ENCODE measurements around the gene XBP1.
"Not testable (repeated sequence)": the region's sequence is repeated elsewhere in the genome, so short reads cannot be mapped to it uniquely, and the experiment has no call there.

XBP1 gene

GRCh38 chr22:28817919-28818859 is 17.8 kb upstream of the XBP1 start:
- no peak for DNase-seq (ENCODE audit: low read depth in 2 of 2)

DNA sequence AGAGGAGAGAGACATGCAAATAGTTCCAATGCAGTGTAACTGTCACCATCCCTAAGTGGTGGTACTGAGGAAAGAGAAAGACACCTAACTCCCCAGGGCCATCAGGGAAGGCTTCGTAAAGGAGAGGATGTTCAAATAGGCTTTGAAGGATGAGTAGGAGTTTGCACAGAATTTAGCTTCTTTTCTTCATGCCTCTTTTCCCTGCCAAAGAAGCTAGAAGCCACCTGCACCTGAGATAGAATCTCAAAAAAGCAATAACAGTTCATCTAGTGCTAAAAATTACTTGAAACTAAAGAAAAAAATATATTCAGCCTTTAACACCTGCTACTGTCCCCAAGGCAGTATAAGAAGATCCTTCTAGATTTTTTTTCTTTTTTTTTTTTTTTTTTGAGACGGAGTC is 16.7 kb upstream of the XBP1 start:
- no peak for DNase-seq (ENCODE audit: low read depth in 2 of 2)

DNA sequence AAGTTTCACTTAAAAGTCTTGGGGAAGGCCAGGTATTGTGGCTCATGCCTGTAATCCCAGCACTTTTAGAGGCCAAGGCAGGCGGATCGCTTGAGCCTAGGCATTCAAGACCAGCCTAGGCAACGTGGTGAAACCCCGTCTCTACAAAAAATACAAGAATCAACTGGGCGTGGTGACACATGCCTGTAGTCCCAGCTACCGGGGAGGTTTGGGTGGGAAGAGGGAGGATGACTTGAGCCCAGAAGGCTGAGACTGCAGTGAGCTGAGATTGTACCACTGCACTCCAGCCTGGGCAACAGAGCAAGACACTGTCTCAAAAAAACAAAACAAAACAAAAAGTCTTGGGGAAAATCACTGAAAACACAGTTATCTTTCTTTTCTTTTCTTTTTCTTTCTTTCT is 15.4 kb upstream of the XBP1 start:
- DNase-seq (ENCODE audit: low read depth in 2 of 2) = no peak

GRCh38 chr22:28815111-28815510 is 14.7 kb upstream of the XBP1 start:
- no peak for DNase-seq (ENCODE audit: low read depth in 2 of 2)

DNA sequence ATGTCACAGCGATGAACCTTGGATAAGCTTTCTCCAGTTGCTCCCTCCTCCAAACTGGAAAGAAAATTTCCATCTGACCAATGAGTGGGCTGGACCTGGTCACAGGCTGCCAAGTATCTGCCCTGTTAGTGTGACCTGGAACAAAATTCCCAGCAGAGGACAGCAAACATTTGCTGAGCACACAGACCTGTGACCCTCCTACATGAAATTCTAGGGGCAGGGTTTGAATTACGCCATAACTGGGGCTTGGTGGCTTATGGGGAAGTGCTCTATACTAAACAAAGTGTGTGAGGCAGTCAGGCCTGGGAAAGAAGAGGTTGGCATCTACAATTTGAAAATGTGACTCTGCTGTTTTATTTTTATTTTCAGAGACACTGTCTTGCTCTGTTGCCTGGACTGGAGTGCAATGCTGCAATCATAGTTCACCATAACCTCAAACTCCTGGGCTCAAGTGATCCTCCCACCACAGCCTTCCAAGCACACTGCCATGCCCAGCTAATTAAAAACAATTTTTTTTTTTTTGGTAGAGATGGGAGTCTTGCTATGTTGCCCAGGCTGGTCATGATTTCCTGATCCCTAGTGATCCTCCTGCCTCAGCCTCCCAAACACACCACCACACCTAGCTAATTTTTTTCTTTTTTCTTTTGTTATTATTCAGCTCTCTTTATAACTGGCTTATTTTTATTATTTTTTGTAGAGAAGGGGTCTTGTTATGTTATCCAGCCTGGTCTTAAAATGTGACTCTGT is 13.6 kb upstream of the XBP1 start:
- DNase-seq (ENCODE audit: low read depth in 2 of 2) = no peak

DNA sequence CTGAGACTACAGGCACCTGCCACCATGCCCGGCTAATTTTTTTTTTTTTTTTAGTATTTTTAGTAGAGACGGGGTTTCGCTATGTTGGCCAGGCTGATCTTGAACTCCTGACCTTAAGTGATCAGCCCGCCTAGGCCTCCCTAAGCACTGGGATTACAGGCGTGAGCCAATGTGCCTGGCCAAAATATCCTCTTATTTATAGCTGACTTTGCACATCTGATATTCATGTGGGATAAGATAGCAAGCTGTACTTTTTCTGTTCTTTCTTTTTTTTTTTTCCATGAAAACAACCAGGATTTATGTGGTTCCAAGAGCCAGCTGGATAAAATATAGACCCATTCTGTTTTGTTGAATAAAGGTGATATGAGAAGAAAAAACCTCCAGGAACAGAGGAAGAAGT is 12.1 kb upstream of the XBP1 start:
- no peak for DNase-seq (ENCODE audit: low read depth in 2 of 2)

- no peak for DNase-seq (ENCODE audit: low read depth in 2 of 2)
Measured at GRCh38 chr22:28810821-28811491, 10.6 kb upstream of the XBP1 start.

GRCh38 chr22:28808716-28809355 is 8.5 kb upstream of the XBP1 start:
- no peak for DNase-seq (ENCODE audit: low read depth in 2 of 2)

DNA sequence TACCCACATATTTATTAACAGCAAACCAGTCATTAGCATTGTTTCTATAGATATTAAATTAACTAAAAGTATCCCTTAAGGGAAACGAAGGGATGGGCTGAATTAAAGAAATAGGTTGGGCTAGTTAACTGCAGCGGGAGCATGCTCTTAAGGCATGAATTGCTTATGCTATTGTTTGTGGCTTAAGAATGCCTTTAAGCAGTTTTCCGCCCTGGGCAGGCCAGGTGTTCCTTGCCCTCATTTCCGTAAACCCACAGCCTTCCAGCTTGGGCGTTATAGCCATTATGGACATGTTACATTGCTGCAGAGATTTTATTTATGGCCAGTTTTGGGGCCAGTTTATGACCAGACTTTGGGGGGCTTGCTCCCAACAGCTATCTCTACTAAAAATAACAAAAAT is 5.1 kb upstream of the XBP1 start:
- not testable (repeated sequence) for DNase-seq (ENCODE audit: low read depth in 2 of 2)

DNA sequence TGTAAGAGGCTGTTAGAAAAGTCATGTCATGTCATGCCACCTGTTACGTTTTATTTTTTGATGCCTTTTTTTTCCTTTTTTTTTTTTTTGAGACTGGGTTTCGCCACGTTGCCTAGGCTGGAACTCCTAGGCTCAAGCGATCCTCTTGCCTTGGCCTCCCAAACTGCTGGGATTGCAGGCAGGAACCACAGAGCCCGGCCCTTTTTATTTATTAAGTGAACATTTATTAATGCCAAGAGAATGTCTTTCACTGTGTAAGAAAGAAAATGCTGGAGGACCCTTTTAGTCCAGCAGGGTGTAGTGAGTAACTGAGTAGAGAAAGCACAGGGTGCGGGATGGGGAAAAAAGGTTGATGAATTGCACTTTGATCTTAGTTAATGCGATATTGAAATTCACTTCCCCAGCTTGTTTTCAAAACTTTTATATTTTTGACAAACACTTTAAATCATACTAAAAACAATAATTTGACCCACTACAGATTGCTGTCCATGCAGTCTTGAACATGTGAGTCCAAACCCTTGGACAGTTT is 2.3 kb upstream of the XBP1 start:
- DNase-seq (ENCODE audit: low read depth in 2 of 2) = no peak

DNA sequence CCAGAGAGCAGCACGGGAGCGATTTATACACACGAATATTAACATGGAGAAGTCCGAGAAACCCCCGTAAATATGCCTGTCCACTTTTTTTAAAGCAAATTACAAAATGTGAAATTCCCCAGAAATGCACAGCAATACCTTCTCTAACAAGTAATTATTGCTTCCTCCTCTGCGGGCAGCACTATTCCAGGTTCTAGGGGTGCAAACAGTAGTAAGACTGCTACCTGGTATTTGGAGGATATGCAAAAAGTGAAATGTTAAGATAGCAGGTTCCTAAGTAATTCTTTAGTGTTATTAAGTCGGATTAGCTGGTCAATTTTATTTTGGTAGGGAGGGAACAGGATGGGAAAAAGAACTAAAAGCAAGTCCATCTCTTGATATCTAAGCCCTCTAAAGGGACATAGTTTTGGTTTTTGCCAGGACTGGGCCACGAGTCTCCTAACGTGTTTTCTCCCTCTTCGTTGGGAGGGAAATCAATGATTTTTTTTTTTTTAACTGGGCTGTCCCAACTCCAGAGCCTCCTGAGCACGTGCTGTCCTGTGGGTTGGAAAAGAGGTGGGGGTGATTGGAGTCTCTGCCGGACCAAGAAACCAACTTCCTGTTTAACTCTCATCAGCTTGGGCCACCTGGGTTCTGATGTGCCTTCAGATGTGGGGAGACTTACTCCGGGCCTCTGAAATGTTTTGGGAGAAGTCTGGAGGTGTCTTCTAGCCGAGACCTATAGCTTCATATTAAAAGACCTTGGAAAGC is 1.7 kb upstream of the XBP1 start:
- no peak for DNase-seq (ENCODE audit: low read depth in 2 of 2)

DNA sequence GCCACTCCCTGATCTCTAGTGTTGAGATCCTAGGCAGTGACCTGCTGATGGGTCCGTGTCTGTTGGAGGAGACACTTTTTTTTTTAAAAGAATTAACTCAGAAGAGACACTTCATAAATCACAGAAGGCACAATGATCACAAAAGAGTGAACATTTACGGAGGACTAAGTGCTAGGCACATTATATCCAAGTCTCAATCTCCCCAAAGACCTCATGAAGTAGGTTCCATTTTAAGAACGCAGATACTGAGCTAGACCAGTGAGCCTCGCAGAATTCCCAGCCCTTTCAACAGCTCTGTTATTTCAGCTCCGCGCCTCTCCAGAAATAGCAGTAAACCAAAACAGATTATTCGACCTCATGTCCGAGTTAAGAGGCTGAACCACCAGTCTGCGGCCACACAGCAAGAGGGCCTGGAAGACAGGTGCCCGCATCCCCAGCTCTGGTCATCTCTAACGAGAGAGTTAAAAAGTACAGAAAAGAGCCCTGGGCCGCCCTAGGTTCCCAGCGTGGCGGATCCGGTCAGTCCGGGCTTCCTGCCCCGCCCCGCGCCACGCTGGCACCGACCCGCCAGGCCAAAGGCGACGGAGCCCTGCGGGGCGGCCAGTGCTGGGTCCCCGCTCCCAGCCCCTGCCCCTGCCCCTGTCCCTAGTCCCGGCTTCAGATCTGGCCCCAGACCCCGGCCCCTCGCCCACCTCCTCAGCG is 612 bp downstream of the XBP1 start:
- DNase-seq (ENCODE audit: low read depth in 2 of 2) = no peak

DNA sequence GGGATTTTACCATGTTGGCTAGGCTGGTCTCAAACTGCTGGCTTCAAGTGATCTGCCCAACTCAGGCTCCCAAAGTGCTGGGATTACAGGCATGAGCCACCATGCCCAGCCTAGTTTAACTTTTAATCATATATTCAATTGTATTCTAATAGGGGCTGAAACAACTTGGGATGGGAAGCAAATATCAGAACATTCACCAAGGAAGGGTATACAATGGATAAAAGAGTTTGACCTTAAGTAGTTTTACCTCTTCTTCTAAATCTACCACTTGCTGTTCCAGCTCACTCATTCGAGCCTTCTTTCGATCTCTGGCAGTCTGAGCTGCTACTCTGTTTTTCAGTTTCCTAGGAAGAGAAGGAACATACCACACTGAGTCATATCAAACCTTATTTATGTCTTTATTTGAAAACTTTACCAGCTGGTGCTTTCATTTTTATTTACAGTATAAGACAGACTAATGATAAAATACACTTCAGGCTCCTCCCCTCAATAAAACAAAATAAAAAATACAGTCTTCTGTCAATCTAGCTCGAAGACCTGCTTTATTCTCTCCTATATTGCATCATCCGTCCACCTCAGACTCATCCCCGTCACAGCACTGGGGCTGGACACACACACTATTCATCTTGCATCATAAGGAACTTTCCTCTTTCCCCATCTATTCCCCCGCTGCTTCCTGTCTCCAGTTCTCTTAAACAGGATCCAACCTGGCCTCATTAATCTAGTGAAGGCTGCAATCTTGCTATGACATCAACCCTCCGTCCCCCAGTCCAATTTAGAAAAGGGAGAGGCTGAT is 1.4 kb downstream of the XBP1 start:
- DNase-seq (ENCODE audit: low read depth in 2 of 2) = no peak

DNA sequence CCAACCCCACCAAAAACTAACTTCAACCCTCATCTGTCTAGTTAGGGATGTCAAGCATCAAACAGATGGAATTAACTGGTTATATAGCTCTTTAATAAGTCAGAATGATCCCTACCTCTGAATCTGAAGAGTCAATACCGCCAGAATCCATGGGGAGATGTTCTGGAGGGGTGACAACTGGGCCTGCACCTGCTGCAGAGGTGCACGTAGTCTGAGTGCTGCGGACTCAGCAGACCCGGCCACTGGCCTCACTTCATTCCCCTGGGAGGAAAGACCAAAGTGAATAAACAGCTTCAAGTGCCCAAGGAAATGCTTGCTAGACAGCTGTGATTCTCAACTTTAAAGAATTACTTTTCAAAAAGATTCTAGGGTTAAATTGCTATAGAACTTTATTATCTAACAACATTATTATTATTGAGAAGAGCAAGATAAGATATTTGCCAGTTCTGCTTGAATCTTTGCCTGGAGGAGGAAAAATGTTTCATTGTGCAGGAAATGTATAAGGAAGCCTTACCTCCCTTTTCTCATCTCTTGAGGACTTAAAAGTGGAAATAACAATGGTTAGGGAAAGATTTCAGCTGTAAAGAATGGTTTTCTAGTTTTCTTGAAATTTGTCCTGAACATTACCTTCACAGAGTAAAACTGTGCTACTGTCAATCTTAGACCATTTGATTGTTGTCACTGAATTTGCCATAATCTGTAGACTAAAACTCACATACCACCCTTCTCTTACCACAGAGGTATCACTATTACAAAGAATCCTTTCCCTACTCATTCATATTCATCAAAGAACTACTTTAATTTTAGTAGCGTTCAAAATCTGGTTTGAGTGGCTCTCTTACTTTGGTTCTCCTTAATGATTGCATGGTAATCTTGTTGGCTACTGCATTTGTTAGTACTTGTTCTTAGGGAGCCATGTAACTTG is 4.2 kb downstream of the XBP1 start:
- no peak for DNase-seq (ENCODE audit: low read depth in 2 of 2)

GRCh38 chr22:28795071-28795693 is 5.2 kb downstream of the XBP1 start:
- DNase-seq (ENCODE audit: low read depth in 2 of 2) = no peak

DNA sequence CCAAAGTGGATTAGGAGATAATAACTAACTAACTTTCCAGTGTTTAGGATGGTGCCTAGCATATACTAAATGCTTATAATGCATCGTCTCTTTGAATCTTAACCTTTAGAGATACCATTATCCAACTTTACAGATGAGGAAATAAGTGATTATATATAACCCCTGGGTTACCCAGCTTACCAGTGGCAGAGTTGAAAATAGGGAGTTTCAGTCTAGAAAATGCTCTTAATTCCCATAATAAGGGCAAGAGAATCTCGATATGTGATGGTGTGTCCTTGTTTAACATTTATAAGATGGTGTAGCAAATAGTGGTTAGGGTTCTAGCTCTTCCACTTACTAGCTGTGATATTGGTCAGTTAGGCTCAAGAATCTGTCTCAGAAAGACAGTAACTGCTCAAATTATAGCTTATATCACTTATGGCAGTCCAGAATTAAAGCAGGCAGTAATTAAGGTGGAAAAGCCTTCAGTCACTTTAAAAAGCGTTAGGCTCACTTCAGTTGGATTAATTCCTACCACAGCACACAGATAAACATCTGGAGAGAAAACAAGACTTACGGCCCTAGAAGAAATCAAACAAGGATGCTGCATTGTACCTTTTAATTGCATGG is 6.3 kb downstream of the XBP1 start:
- no peak for DNase-seq (ENCODE audit: low read depth in 2 of 2)
